DMS153 (cell line): ENCODE measurements around the gene KCNG4.
A peak's percentile ranks its signal among the peaks of the same experiment; 100 is the strongest.

Experiments
- DNase-seq: peaks from one replicate; lab custom pipeline; 2025; lab: John Stamatoyannopoulos, UW

KCNG4 gene

DNA sequence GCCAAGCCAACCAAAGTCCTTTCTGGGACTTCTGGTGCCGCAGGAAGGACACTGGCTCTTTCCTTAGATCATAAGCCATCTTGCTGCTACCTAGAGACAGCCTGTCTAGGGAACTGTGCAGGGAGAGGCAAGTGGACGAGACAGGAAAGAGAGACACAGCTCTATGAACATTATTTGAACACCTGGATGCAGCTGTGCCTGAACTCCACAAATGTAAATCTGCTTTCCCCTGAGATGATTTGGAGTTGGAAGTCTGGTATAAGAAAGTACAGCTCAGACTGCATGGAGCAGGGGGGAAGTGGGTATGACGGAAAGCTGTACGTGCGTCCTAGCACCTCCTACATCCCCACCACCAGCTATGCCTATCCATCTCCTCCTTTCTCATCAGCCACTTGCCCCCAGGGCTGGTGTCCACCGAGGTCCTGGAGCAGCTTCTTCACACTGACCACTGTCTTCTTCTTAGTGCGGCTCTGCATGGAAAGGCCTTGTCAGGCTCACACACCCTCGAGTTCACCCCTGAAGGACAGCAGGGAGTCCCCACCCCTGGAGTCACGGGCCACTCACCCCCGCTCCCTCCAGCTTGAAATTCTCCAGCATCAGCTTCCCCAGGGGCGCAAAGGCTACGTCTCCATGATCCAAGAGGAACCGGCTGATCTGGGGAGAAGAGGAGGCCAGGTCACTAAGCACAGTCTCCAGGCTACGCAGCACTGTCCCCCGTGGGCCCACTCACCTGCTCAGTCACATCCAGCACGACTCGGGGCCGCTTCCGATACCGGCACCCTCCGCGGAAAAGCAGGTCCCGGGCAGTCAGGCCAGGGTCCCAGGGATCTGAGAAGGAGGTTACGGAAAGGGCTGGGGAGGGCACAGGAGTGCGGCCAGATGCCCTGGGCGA, 56.9 kb downstream of the KCNG4 start:
- no peak for DNase-seq

DNA sequence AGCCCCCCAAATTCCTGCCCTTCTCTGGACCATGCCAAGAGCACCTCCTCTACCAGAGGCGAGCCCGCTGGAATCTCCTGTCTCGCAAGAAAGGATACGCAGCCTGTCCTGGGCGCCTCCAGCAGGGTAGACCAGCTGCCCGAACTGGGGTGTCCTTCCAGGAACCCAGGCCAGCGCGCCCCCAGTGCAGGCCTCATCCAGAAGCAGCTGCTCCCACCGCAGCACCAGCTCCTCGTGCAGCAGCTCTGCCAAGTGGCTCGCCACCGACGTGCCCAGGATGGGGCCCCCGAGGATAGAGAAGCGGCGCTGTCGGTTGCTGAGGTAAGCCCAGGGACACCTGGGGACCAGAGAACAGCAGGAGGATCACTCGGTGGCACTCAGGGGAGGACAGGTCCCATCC, 57.7 kb downstream of the KCNG4 start:
- DNase-seq: no peak

DNA sequence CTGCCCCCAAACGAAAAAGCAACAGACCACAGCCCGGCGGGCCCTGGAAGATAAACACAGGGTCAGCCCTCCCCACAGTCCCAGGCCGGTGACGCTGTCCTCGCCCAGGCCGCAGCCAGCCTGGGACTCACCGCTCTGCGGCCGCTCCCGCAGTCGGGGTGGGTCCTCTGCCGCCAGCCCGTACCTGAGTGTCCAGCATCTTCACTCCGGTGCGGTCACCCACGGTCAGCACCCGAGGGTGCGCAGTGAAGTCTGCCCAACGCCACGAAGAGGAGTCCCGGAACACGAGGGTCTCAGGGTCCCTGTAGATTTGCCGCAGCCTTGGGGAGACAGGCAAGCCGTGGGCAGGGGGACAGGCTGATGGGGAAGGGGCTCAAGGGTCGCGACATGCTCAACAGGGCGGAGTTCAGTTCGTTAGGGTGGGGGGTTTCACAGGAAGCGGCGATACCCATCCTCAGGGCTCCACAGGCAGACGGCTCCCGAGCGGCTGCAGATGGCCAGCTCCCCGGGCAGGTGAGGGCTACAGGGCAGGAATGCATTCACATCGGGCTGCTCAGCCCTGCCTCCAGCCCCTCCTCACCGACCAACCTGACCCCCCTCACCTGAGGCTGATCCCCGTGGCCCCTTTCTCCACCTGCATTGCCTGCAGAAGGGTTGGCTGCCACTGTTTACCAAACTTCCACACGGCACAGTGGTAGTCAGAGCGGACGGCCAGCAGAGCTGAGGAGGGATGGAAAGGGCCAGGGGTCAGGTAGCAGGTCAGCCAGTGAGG, 58.5 kb downstream of the KCNG4 start:
- no peak for DNase-seq

DNA sequence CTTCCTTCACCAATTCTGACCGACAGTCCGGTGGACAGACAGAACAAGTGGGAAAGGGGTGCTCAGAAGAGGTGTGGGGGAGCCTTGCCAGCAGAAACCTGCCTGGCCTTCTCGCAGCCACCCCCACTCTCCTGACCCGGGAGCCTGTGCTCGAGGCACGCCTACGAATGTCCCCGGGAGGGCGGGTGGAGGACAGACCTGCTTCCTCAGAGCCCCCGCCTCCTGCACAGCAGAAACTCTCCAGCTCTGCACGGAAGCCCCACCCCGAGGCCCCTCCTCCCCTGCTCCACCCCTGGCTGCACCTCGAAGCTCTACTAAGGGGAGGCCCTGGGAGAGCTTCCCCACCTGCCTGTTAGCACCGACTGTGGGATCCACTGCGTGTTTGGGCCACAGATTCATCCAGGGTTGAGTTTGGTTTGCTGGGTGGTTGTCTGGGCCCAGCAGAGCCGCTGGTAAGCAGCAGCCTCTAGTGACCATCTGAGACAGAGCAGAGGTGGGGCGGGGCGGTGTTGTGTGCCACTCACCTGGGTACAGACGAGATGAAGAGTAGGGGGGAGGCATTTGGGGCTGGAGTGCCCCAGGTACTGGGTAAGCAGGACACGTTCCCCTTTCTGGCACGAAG, 59.2 kb downstream of the KCNG4 start:
- DNase-seq: no peak

DNA sequence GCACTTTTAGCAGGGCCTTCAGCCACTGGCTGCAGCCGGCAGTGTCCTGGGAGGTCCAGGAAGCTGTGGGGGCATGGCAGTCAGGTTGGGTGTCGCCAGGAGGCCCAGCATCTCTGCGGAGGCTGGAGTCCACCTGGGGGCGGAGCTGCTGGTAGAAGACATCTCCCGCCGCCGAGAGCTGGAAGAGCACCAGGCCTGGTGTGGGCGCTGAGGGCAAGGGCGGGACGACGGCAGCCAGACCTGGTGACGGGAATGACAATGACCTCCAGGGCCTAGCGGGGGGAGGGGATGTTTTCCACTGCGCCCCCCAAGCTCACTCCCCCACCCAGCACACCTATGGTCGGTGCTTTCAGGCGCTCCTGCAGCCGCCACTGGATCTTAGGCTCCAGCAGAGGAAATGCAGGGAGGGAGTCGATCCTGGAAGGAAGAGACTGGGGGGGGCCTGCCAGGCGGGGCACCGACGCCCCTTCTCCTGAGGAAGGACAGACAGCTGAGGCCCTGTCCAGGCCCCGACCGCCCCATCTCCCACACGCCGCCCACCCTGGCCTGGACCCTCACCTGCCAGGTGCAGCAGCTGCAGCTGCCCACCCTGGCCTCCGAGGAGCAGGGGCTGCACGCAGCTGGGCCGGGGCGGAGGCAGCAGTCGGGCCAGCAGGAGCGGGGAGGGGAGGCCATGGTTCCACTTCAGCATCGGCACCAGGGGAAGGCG, 60.0 kb downstream of the KCNG4 start:
- DNase-seq: no peak

DNA sequence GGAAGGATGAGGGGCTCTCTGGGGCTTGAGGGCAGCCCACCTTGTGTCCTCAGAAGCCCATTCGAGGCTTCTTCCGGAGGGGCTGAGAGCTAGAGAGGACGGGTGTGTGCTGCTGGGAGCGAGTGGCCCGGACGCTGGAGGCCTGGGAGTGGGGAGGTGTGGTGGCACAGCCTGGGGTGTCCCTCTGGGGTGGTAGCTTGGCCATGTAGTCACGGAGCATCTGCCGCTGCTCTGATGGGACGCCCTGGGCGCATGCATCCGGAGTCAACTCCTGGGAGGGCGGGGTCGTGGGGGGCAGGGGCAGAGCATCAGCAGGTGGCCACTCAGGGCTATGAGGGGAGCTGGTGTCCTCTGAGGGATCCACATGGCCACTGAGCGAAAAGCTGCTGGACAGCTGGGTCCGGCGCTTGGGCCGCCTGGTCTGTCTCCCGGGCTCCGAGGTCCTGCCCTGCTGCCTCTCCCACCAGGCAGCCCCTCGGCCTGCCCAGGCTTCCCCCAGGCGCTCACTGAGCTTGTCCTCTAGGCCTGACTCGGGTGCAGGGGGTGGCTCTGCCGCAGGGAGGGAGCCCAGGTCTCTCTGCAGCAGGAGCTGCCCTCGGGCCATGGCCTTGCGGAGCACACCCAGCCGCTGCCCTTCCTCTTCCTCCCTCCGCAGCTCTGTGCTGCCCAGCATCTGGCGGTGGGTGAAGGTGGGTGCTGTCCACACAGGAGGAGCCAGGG, 60.8 kb downstream of the KCNG4 start:
- DNase-seq: no peak

DNA sequence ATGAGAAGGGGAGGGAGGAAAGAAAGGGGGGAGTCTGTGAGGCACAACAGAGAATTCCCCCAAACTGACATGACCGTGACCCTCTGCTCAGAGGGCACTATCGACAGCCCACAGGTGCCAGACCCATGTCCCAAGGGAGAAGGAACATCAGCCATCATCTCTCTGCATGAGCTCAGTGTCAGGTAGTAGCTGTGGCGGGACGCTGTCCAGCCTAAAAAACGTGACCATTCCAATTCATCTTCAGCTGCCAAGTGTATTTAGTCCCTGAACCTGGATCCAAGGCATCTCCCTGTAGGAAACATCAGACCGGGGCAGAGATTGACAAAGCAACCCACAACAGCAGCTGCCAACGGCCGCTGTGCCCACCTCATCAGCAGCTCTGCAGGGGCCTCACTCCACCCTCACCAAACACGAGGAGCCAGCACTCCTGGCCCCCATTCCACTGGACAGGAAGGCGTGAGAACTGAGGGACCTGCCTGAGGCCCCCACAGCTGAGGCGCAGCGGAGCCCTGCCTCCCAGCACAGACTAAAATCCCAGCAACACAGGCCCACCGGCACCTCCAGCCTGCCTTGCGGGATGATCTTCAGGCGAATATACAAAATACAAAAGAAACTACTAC, 61.6 kb downstream of the KCNG4 start:
- DNase-seq: no peak

DNA sequence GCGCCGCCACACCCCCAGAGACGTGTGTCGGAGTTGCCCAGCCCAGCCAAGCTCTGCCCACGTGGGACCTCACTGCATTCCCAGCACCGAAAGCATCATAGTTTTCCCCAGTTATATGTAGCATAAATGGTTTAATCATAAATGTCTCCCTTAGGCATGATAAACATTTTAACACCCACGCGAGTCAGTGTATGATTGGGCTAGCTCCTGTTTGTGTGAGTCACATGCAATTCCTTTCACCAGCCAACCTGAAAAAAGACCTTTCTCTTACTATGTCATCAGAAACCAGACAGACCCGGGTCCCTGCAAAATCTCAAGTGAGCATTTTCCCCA, 62.1 kb downstream of the KCNG4 start:
- no peak for DNase-seq

DNA sequence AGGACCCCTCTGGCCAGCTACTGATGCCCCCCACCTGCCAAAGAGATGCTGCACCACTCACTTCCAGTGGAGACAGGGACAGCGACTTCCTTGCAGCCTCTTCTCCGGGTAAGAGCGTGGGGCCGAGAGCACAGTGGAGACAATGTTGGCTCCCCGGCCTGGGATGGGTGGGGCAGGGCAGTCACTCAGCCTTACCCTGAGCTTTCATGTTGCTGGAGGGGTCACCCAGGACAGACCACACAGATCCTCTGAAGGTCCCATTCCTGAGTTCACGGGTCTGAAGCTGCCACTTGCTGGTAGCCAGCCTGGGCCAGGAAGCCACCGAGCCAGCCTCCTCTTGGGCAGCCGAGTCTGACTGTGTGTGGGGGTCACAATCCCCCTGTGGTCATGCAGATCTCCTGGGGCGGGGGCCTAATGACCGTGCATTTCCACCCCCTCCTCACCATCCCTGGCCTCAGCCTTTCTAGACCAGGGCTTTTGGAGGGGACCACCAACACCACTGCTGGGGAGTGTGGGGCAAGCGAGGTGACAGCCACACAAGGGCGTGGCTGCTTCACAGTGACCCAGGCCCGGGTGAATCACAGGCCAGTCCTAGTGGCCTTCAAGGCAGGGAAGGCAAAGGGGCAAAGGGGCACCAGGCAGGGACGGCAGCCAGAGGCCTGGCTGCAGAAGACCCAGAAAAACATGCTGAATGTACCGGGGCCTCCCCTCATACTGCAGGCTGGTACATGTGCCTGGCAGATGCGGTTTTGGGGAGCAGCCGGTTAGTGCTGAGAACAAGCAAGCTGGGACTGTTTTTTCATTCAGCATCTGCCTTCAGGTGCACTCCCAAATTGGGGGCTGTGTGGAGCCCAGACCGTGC, 63.4 kb downstream of the KCNG4 start:
- DNase-seq: no peak

DNA sequence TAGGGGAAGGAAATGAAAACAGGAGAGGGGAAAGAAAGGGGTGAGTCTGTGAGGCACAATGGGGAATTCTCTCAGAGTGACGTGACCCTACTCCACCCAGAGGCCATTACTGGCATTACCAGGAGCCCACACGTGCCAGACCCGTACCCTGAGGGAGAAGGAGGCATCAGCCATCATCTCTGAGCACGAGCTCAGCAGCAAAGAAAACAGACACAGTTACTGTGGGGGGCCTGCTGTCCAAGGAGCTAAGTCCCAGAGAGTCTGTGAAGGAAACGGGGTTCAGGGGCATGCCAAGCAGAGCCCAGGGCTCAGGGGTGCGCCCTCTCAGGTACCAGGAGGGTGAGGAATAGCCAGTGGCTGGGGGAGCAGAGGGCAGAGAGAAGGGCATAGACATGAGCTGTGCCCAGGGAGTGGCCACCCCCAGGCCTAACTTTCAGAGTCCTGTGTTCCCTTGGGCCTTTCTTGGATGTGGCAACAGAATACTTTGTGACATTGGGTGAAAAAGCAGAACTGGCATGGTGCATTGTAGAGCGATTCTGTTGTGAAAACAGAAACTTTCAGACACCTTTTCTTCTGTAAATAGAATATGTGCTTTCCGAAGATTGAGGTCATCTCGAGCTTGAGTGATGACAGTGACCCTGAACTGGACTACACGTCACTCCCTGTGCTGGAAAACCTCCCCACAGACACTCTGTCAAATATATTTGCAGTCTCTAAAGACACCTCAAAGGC, 64.3 kb downstream of the KCNG4 start:
- DNase-seq: peak; percentile 23

DNA sequence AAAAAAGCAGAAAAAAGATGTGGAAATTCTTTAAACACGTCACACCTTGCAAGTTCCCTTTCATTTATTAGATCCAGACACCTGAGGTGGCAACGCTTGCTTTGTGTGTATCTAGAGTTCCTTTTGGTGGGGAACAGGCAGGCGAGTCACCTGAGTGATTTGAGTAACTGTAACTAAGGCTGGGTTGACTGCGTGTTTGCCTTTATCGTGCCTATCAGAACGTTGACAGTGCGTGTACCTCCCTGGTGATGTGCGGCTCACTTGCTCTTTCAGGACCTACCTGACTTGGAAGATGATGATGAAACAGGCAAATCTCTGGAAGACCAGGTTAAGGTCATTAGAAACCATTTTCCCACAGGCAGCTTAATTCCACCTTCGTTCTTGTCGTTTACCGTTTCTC, 65.4 kb downstream of the KCNG4 start:
- DNase-seq: no peak

DNA sequence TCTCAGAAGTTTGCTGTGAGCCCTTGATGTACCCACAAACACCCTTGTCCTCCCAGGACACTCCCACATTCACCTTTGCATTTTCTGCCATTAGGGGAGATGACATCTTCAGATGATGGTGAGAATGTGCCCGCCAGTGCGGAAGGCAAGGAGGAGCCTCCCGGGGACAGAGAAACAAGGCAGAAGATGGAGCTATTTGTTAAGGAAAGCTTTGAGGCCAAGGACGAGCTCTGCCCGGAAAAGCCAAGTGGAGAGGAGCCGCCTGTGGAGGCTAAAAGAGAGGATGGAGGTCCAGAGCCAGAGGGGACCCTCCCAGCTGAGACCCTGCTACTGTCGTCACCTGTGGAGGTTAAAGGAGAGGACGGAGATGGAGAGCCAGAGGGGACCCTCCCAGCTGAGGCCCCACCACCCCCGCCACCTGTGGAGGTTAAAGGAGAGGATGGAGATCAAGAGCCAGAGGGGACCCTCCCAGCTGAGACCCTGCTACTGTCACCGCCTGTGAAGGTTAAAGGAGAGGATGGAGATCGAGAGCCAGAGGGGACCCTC, 70.0 kb downstream of the KCNG4 start:
- no peak for DNase-seq
